GM19438 (cell line): ENCODE measurements around the gene PEX7.
"Not testable (repeated sequence)": the region's sequence is repeated elsewhere in the genome, so short reads cannot be mapped to it uniquely, and the experiment has no call there.

ENCODE experiments used
- ATAC-seq: cut with Tn5 transposase; IDR thresholded peaks from one replicate; pipeline ENCODE4 v1.9.1; 2021; ENCODE audit warnings: low read depth; ENCODE audit not compliant: unreplicated experiment

PEX7 gene, protein sequence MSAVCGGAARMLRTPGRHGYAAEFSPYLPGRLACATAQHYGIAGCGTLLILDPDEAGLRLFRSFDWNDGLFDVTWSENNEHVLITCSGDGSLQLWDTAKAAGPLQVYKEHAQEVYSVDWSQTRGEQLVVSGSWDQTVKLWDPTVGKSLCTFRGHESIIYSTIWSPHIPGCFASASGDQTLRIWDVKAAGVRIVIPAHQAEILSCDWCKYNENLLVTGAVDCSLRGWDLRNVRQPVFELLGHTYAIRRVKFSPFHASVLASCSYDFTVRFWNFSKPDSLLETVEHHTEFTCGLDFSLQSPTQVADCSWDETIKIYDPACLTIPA

DNA sequence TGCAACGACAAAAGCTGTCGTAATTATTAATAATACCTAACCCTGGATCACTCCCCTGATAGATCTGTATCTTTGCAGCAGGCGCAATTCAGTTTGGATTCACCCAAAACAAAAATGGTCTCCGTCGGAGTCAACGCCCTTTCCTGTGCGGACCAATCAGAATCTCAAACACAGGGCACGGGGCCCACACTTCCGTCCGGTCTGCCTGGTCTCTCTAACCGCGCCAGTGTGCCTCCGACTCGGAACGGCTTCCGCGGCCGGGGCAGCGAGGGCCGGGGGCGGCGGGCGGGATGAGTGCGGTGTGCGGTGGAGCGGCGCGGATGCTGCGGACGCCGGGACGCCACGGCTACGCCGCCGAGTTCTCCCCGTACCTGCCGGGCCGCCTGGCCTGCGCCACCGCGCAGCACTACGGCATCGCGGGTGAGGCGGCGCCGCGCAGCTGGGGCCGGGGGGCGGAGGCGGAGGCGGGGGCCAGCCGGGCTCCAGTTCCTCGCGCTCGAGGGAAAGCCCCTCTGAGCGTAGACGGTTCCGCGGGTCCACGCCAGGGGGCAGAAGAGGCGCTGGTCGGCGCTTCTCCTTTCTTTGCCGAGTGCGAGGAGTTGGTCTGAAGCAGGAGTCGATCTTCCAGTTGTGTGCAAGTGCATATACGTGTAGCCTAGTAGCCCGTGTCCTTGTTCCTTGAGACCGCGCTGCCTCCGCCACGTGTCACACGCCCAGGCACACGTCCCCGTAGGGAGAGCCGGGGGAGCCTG is at the start of gene PEX7:
PEX7 (plus strand) TSS at position 217 of the 752 bp plus-strand sequence; CDS start at position 291, 74 bp downstream.
- ATAC-seq: peak; percentile 100

DNA sequence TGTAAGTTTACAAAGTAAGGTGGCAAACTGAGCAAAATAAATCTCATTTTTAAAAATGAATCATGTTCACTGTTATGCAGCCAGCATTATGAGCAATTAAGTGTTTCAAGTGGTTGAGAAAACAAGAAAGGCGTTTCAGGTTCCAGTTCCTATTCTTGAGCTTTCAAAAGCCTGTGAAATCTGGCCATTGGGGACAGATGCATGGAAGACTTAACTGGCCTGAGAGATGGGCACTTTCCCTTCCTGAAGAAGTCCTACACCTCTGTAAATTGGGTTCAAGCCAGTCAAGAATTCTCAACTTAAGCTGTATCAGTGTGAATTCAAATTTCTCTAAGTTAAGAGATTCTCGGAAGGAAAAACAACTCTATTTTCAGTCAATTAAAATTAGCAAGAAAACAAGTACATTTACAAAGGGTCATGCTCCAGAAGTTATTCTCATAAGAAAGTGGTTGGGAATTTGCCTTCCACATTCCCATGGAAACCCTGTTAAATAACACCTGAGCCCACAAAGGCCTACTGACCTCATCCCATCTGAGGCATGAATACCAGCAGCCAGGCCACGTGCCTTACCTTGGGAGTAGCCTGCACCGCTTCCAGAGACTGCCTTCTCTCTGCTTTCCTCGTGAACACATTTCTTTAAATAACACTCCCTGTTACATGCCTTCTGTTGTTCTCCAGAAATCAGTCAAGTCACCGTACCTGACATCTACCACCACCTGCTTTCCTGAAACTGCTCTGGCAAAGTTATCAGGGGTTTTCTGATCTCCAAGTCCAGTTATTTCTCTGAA is 49.5 kb upstream of the PEX7 start:
- peak; percentile 70 for ATAC-seq

DNA sequence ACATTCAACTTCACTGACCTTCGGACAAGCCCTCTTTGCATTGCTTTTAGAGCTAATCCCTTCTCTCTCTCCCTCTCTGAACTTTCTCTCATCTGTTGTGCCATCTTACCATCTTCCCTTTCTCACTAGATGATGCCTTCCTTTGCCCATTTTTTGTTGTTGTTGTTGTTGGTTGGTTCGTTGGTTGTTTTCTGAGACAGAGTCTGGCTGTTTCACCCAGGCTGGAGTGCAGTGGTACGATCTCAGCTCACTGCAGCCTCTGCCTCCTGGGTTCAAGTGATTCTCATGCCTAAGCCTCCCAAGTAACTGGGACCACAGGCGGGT is 49.0 kb upstream of the PEX7 start:
- peak; percentile 8 for ATAC-seq

DNA sequence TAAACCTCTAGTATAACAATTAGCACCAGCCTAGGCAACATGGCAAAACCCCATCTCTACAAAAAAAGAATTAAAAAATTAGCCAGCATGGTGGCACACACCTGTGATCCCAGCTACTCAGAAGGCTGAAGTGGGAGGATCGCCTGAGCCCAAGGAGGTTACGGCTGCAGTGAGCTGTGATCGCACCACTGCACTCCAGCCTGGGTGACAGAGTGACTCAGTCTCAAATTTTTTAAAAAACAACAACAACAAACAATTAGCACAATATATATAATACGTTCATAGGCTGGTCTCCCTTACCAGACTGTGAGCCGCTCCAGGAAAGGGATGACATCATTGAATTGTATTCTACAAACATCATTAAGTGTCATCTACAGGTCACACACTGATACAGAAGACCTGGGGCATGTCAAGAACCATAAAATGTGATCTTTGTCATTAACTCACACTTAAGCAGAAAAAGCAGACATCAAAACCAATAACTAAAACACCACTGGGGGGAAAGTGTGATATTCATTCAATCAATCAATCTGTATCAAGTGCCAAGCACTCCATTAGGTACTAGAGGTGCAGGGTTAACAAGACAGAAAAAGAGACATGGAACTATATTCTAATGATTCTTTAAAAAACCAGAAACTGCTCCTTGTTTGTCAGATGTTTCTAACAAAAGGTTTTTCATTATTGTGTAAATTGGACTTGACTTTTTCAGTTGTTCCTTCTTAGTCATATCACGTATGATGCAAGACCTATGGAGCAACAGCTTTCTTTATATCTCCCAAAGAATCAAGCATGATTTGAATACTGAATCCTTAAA is 48.0 kb upstream of the PEX7 start:
- no peak for ATAC-seq

DNA sequence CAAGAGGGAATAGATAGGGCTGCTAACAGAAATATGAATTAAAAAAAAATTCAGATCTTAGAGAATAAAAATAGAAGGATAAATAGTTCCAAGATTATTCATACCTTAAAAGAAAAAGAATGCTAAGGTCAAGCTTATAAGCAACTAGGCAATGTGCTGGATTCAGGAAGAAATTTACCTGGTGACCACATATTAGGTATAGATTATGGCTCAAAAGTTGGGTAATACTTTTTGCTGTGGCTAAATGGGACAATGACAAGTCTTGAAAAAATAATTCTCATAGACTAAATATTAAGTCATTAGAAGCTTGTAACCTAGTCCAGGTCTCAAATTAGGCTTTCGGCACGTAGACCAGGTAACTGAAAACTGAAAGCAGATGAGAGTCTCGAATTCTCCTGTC is 47.3 kb upstream of the PEX7 start:
- ATAC-seq: no peak

DNA sequence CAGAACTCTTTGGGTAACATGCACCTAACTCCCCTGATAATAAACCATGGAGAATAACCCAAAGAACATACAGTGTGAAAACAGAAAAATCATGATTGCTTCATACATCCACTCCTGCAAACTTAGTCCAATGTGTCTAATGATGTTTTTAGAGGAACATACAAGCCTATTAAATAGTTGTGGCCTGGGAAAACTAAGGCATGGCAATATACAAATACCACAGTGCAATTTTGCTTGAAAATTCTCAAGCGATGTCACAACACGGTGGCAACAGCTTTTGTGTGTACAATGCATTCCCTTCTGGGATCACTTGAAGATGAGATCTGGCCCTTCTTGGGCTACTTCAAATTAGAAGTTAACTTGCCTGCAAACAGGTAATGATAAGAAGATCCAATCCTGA is 46.8 kb upstream of the PEX7 start:
- no peak for ATAC-seq

DNA sequence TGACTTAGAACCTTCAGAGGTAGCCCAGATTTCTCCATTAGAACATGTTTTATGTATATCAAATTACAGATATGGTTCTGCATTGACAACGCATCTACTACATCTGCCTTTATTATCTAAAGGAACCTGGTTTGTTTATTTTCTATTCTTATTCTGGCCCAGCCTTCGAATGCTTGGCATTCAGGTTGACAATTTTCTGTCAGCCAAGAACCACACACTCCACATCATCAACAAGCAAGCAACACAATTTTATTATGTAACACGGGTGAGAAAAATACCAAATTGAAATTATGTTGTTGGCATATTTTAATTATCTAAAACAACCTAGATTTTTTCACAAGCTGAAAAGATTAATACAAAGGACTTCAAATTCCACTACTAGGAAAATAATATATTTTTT is 44.7 kb upstream of the PEX7 start:
- ATAC-seq: no peak

DNA sequence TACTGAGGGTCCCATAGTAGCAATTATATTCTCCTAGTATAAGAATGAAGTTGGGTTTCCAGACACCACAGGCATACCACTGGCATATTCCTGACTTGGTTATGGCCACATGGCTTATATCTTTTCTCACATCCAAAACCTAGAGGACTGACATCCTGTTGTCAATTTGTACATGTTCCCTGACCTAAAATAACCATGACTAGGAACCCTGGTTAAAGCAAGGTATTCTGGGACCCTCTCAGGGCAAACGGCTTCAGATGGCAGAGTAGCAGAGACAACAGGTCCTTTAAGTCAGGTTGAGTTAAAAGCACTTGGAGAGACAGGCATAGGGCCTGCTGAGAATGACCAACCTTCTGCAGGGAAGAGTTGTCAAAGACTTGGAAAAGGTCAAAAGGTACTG is 42.7 kb upstream of the PEX7 start:
- ATAC-seq: no peak

DNA sequence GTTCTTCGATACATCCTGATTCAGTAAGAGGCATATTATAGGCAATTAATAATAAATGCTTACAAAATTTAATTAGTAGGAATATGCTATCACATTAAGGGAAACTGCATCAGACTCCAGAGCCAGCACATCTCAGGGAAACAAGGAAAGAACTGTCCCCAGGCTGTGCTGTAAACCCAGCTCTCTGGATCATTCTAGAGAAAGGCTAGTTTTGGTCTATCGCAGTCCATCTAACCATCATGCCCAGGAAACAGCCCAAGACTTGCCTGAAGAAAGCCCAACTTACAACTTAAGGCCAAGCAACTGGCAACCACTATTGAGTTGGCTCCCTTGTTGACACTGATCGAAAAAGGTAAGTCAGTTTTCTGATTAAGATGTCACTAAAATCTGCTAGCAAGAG is 41.4 kb upstream of the PEX7 start:
- no peak for ATAC-seq

DNA sequence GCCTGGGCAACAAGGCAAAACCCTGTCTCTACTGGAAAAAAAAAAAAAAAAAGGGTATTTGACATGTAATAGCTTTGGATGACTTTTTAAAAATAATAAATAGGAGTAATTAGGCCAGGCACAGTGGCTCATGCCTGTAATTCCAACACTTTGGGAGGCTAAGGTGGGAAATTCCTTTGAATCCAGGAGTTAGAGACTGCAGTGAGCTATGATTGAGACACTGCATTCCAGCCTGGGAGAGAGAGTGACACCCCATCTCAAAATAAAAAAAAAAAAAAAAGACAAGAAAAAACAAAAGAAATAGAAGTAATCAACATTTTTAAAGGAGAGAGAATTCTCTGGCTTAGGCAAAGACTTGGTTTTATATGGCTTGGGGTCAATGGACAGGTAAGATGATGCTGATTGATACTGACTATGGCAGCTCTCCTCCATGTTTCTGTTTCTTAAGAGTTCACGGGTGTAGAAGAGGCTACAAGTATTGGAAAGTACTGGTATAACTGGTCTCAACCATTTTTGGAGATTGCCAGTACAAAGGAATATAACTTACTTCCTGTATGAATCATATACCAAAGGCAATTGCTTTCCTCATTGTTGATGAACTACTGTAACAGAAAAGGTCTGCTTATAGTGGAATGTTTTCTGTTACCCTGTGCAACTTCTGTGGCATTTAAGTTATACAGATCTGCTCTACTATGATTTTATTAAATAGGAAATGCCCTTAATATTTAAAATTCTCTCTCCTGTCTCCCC is 40.2 kb upstream of the PEX7 start:
- no peak for ATAC-seq

DNA sequence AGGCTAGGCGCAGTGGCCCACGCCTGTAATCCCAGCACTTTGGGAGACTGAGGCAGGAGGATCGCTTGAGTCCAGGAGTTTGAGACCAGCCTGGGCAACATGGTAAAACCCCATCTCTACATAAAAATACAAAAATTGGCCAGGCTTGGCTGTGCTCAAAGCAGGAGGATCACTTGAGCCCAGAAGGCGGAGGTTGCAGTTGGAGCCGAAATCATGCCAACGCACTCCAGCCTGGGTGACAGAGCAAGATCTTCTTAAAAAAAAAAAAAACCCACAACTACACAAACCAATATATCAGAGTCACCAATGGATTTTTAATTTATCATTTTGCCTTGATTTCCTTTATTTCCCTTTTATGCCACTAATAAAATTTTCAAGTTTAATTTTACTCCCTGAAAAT is 39.4 kb upstream of the PEX7 start:
- no peak for ATAC-seq

DNA sequence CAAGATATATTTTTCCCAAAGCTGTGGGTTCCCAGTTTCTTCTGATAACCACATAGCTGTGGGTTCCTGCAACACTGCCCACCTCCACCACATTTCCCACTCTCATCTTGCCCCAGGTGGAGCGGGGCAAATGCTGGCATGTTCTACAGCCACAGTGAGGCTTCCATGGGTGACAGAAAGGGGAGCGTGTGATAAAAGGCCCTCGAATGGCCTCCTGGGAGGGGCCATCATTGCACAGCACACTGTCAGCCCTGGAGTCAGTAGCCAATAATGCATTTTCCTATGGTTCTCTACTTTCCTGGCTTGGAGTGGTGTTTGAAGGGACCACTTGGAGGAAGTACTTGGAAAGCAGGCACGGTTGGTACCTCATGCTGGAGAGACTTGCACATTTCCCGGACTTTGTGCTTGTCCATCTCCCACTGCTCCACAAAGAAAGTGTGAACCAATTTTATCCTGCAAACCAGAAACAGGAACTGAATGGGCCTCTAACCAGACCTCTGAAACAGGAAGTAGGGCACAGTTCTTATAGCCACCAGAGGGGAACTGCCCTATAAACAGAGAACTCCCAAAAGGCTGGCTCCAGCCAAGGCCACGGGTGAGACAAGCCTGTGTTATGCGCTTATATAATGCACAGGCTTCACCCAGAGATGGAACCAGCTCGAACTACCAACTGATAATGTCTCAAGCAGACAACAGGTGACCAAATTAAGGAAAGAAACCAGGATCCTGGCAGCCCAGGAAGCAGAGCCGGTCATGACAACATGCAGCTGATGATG is 38.7 kb upstream of the PEX7 start:
- peak; percentile 72 for ATAC-seq

DNA sequence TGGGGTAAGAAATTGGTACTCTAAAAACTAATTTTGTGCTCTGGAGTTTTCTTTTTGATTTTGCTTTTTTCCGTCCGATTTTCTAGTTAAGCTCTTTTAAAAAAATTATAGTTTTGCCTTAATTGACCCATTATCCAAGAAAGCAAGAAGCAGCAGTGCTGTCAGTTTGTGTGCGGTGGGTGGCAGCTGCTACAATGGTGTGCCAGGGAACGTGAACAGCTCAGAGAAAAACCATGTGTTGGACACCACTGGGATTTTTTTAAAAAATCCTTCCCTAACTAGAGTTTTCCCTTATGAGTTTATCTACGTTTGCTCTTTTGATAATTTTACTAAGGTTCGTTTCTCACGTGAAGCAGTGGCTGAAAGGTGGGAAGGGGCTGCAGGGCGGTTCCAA is 38.1 kb upstream of the PEX7 start:
- ATAC-seq: no peak

DNA sequence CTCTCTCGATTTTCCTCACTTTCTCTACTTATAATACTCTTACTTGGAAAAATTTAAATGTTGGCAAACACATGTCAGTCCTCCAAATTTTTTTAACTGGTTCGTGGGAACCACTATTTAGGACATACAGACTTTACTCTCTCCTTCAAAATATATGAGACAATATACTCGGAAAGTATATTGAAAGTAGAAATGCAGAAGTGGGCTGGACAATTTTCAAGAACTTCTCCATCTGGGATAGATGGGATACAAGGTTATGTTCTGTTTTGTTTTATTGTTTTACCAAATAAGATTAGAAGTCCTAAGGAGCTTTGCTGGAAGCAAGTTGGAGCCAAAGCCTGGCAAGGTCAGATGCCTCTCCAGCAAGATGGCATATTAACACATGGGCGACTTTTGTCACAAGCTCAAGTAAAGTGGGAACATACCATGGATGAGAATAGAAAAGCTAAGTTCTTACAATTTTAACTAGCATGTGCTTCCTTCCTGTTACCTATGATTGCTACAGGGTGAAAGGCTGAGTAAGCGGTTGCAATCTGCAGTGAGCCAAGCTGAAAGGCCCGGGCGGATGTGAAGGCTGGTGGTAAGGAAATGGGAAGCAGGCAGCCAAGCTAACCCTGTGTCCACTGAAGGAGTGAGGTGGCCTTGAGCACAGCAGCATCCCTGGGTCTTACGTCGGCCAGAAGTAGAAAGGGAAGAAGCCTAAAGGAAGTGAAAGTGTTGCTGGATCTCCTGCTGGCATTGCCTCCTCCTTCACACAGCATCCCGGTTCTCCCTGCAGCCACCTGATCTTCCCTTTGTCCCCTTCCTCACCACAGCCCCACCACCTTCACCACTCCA is 37.3 kb upstream of the PEX7 start:
- peak; percentile 49 for ATAC-seq

DNA sequence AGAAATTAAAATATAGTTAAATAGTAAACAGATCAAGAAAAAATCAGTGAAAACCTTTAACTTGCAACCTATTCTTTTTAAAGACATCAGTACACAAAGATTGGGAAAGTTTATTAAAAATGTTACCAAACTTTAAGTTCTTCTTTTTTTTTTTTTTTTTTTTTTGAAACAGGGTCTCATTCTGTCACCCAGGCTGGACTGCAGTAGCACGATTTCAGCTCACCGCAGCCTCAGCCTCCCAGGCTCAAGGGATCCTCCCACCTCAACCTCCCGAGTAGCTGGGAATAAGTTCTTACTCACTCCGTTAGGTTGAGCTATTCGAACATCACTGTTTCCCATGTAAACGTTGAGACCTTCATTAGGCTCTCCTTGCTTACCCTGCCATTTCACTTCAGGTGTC is 35.7 kb upstream of the PEX7 start:
- ATAC-seq: no peak

DNA sequence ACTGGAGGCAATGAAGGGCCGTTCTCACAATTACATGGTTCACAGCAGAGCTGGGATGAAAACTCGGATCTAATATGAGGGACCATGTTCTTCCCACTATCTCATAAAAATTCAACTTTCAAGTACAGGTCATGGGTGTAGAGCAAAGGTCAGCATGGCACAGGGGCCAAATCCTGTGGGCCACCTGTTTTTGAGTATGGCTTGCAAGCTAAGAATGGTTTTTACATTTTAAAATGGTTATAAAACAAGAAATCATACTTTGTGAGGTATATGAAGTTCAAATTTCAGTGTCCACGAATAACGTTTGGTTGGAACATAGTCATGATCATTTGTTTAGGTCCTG is 34.7 kb upstream of the PEX7 start:
- ATAC-seq: no peak

DNA sequence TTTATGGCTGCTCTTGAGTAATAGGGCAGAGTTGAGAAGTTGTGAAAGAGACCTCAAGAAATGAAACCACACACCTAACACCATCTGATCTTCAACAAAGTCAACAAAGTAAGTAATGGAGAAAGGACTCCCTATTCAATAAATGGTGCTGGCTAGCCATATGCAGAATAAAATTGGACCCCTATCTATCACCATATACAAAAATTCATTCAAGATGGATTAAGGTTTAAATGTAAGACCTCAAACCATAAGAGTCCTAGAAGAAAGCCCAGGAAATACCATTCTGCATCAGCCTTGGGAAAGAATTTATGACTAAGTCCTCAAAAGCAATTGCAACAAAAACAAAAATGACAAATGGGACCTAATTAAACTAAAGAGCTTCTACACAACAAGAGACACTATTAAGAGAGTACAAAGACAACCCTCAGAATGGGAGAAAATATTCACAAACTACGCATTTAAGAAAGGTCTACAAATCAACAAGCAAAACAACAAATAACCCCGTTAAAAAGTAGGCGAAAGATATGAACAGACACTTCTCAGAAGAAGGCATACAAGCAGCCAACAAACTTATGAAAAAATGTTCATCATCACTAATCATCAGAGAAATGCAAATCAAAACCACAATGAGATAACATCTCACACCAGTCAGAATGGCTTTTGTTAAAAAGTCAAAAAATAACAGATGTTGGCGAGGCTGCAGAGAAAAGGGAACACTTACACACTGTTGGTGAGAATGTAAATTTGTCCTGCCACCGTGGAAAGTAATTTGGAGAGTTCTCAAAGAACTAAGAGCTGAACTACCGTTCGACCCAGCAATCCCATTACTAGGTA is 34.1 kb upstream of the PEX7 start:
- ATAC-seq: no peak

DNA sequence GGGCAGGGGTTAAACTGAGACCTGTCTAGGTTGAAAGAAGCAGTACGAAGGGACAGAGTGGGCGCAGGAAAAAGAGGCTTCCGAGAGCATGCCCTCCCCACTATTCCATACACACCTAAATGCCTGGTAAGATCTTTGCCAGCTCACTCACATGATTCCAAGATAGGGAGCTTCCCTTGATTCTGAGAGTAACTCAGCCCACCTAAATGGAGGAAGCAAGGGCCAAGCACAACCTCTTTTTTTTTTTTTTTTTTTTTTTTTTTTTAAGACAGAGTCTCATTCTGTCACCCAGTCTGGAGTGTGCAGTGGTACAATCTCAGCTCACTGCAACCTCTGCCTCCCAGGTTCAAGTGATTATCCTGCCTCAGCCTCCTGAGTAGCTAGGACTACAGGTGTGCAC is 33.0 kb upstream of the PEX7 start:
- not testable (repeated sequence) for ATAC-seq
